ENCODE results near the gene C17orf113. TPM values are rescaled to one million over a fixed set of nuclear protein-coding genes. Genes with fewer than 3 reads are reported as not detected.
A peak's percentile ranks its signal among the peaks of the same experiment; 100 is the strongest.

Gene C17orf113
- polyA plus RNA-seq (2013, experiment 1 of 2; ENCODE audit: insufficient read length): 0.10 TPM
- 0.20 TPM for polyA plus RNA-seq (2013, experiment 2 of 2; ENCODE audit: insufficient read length)

- DNase-seq: peak; percentile 51
Observed at GRCh38 chr17:42050393-42051012, at the start of gene C17orf113. C17orf113 (minus strand) TSS chr17:42050601; CDS start chr17:42043376, 7,225 bp downstream.

- no peak for DNase-seq
Observed at GRCh38 chr17:42098730-42099399, 48.5 kb upstream of the C17orf113 start.

- no peak for DNase-seq
Observed at GRCh38 chr17:42097691-42098631, 47.6 kb upstream of the C17orf113 start, which contains the start of gene ZNF385C. ZNF385C (minus strand) TSS chr17:42098473; CDS start chr17:42063056, 35,417 bp downstream.

GRCh38 chr17:42096360-42097111 is 46.1 kb upstream of the C17orf113 start:
- DNase-seq: no peak

- DNase-seq: no peak
Observed at GRCh38 chr17:42094375-42095069, 44.1 kb upstream of the C17orf113 start.

GRCh38 chr17:42092939-42093338 is 42.5 kb upstream of the C17orf113 start:
- DNase-seq: no peak

- DNase-seq: no peak
Observed at GRCh38 chr17:42090964-42091790, 40.8 kb upstream of the C17orf113 start.

- DNase-seq: no peak
Observed at GRCh38 chr17:42088736-42089135, 38.3 kb upstream of the C17orf113 start.

GRCh38 chr17:42087736-42088705 is 37.6 kb upstream of the C17orf113 start:
- no peak for DNase-seq

GRCh38 chr17:42087042-42087701 is 36.8 kb upstream of the C17orf113 start:
- DNase-seq: no peak

- DNase-seq: no peak
Observed at GRCh38 chr17:42081516-42082129, 31.2 kb upstream of the C17orf113 start.

- no peak for DNase-seq
Observed at GRCh38 chr17:42079541-42079940, 29.1 kb upstream of the C17orf113 start.

- DNase-seq: no peak
Observed at GRCh38 chr17:42078396-42079043, 28.1 kb upstream of the C17orf113 start.

- no peak for DNase-seq
Observed at GRCh38 chr17:42077755-42078154, 27.4 kb upstream of the C17orf113 start.

GRCh38 chr17:42076797-42077559 is 26.6 kb upstream of the C17orf113 start:
- no peak for DNase-seq

GRCh38 chr17:42075789-42076188 is 25.4 kb upstream of the C17orf113 start:
- no peak for DNase-seq
